ENCODE data around the gene GRPR. TPM values are rescaled to one million over a fixed set of nuclear protein-coding genes. Genes with fewer than 3 reads are reported as not detected.

GRPR gene
- 0.19 TPM for total RNA-seq
- long read RNA-seq, result 0 reads

DNA sequence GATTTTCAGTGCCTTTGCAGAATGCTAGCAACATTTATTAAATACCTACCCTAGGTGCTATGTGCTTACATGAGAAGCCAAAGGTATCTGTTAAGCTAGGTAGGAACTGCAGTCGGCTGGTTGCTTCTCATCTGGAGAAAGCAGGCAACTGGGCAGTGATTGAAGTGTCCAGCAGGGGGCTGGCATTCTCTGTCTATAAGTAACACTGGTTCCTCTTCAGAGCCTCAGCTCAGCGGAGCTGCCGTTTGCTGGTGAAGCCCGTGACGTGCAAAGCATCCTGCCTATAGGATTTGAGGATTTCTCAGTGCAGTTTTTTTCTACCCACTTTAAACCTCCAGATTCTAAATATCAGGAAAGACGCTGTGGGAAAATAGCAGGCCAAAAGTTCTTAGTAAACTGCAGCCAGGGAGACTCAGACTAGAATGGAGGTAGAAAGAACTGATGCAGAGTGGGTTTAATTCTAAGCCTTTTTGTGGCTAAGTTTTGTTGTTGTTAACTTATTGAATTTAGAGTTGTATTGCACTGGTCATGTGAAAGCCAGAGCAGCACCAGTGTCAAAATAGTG is at the start of gene GRPR:
GRPR (plus strand) TSS at position 344 of the 565 bp plus-strand sequence. CDS start 389 bp downstream, outside the sequence.
- DNase-seq (ENCODE audit: missing footprints) (peak; percentile 76), ATAC-seq (peak; percentile 76)
- intact Hi-C loops (cut with DNase I), result loop anchor here (2.0 kb wide), 1 partner anchor 541 kb away; no protein-coding TSS in a partner anchor

DNA sequence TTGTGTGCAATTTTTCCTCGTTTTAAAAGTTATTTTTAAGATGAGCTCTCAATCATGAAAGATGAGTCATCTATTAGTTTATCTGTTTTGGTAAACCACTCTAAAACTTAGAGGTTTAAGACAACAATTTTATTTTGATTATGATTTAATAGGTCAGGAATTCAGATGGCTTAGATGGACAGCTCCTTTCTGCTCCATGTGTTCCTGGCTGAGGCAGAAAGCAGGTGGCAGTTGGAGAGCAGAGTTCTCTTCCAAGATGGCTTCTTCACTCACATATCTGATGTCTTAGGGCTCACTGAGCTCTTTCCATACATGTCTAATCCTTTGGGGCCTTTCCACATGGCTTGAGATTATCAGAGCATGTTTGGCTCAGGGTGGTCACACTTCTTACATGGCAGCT is 48.3 kb upstream of the GRPR start:
- intact Hi-C loops (cut with DNase I), result no loop called here
- DNase-seq (ENCODE audit: missing footprints) (no peak), ATAC-seq (no peak)

DNA sequence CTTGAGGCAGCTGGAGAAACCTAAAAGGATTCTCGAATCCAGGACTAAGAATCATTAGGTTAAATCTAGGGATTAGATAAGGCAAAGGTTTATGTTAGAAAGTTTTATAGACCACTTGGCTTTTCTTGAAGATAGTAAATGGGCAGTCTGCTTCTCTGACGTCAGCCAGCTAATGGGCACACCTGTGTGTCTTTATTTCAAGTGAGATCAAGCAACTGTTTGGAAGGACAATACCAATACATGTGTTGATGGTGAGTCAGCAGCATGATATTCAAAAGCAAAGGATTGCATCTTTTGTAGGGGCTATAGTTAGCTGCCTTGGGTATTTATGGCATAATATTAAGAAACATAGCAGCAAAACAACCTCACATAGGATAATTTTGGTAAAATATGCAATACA is 46.5 kb upstream of the GRPR start:
- DNase-seq (ENCODE audit: missing footprints), result no peak
- intact Hi-C loops (cut with DNase I), result no loop called here
- ATAC-seq, result no peak

DNA sequence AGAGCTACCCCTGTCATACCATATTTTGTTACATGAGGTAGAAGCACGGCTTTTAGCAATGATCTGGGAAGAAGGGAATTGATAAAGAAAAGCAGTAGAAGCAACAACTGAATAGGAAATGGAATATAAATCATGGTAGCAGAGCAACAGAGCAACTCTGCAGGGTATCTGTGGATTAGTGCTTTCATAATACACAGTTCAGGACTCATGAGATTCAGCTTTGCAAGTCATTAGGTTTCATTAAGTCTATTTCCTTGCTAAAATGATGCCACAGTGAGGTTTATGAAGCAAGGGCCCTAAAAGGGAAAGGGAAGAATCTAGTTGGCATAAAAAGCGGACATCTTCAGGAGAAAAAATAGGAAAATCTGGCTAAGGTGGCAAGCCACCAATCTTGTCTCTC is 45.6 kb upstream of the GRPR start:
- DNase-seq (ENCODE audit: missing footprints), result no peak
- intact Hi-C loops (cut with DNase I), result no loop called here
- ATAC-seq, result no peak

DNA sequence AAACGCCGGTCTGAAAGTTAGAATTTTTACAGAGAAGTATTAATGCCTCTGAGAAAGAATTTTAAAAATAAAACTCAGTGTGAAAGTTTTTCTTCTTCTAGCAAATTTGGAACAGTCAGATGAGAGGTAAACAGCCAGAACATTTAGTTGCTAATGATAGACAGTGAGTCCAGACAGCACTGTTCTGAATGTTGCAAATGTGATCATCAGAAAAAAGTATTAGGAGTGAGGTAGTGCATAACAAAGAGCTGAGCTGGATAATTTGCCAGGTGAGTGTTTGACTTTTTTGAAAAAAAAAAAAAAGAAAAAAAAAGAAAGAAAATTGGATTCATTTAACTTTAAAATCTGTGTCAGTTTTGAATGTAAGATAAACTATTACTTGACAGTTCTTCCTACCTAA is 42.0 kb upstream of the GRPR start:
- no peak for ATAC-seq
- intact Hi-C loops (cut with DNase I), result no loop called here

DNA sequence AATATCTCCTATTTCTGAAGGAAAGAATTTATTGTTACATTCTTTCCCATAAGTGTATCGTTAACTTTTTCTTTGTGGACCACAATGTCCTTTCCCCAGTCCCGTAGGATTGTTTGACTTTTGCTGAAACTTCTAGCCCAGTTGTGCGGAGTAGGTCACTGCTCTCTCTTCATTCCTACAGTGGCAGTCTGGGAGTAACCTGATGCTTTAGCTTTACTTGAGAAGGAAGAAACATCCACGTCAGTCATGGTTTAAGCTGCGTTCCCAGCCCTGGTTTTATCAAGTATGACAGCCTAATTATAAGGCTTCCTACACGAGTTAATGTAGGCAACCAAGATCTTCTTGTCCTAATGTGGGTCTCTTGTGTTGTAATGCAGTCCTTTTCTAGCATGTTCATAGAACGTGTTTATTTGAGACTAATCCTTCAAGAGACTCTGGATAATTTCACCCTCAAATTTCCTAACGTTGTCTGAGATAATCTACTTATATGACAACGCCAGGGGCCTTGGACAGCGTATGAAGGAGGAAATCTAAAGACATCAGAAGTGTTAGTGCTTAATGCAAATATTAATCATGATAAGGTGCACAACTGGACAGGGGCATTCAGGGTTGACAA is 40.8 kb upstream of the GRPR start:
- intact Hi-C loops (cut with DNase I), result no loop called here
- ATAC-seq (no peak), DNase-seq (ENCODE audit: missing footprints) (no peak)

More for the DNA sequence above, 42.0 kb upstream of the GRPR start:
- DNase-seq (ENCODE audit: missing footprints), result no peak

DNA sequence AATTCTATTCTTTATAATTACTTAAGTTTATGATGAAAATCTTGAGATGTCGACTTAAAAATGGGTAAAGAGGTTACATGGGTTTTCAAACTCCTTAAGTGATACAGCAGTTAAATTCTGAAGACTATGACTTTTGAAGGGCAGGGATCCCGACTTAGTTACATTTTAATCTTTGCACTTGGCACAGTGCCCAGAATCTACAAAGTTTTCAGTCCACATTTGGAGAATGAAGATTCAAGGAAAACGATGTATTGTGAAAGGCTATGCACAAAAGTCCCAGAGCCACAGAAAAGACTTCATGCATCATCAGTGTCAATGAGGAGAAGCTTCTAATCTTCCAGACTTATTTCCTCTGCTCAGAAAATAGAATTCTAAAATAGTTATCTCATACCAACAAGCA is 36.3 kb upstream of the GRPR start:
- no peak for ATAC-seq
- no peak for DNase-seq (ENCODE audit: missing footprints)
- intact Hi-C loops (cut with DNase I), result no loop called here

DNA sequence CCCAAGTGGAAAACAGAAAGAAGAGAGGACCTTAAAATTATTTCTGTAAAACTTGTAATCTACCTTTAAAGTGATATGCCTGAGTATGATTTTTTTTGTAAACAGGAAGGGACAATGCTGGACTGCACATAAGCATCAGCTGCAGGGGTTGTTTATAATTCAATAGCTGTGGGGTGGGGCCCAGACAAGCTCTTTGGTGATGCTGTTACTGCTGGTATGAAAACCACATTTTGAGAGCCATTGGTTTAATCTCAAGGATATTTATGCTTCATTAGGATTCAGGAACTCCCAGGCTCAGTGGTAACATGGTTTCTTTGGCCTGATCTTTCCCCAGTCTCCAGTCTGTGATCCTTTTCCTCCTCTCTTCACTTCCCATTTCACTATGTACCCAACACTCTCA is 34.3 kb upstream of the GRPR start:
- intact Hi-C loops (cut with DNase I), result no loop called here
- no peak for ATAC-seq
- DNase-seq (ENCODE audit: missing footprints), result no peak

DNA sequence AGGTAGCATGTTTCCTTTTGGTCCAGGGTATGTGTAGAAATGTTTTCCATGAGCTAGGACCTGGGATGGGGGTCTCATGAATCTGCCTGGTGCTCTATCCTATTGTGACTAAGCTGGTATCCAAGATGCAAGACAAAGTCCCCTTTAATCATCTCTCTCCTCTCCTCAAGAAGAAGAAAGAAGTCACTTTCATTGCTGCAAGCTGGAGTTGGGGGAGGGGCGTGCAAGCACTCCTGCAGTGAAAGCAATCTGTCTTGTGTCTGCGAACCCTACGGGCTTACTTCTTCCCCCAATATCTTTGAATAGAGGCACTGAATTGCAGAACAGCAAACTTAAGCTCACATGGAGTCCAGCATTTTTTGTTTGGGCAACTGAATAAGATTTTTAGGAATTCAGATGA is 27.2 kb upstream of the GRPR start:
- intact Hi-C loops (cut with DNase I), result no loop called here
- no peak for ATAC-seq

DNA sequence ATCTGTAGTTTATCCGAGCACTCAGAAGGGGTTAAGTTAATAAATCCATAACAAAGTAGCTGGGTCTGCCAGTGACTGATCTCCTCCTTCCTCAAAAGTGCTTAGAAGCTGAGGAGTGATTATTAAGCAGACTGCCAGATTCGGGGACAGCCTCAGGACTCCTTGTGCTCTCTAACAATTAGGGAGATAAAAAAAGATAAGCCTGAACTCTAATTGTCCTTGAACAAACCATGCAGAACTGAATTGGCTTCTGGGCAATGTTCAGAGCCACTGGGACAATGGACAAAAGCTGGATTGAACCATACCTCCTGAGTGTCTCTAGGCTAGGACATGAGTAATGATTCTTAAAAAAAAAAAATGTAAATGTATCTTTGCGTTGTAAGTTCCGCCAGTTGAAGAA is 22.7 kb upstream of the GRPR start:
- intact Hi-C loops (cut with DNase I), result no loop called here
- ATAC-seq (no peak), DNase-seq (ENCODE audit: missing footprints) (no peak)

More for the DNA sequence above, 27.2 kb upstream of the GRPR start:
- DNase-seq (ENCODE audit: missing footprints), result no peak

DNA sequence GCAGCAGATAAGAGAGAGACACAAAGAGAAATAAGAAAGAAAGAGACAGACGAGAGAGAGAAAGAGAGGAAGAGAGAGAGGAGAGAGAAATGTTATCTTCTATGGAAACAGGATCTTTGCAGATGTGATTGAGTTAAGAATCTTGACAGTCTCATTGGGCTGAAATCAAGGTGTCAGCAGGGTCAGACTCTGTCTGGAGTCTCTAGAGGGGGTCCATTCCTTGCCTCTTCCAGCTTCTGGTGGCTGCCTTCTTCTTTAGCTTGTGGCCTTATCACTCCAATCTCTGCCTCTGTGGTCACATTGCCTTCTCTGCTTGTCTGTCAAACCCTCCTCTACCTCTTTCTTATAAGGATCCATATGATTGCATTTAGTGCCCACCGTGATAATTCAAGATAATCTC is 21.8 kb upstream of the GRPR start:
- intact Hi-C loops (cut with DNase I), result no loop called here
- ATAC-seq, result no peak
- DNase-seq (ENCODE audit: missing footprints), result no peak

DNA sequence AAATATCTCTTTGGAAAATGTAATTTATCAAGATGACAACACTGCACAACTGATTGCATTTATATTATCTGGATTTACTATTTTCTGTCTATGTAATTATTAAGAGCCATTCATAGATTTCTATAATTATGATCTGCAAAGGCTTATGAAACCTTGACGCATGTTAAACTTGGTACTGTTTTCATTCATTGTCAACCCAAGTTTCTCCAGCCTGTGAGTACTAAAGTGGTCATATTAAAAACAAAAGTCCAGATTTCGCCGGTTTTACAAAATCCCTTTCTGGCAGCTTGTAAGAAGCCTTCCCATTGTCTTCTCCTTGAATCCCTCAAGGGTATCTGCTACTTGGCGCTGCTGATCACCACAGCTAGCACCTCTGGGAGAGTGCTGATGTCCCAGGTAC is 19.7 kb upstream of the GRPR start:
- ATAC-seq (no peak), DNase-seq (ENCODE audit: missing footprints) (no peak)
- intact Hi-C loops (cut with DNase I), result no loop called here

DNA sequence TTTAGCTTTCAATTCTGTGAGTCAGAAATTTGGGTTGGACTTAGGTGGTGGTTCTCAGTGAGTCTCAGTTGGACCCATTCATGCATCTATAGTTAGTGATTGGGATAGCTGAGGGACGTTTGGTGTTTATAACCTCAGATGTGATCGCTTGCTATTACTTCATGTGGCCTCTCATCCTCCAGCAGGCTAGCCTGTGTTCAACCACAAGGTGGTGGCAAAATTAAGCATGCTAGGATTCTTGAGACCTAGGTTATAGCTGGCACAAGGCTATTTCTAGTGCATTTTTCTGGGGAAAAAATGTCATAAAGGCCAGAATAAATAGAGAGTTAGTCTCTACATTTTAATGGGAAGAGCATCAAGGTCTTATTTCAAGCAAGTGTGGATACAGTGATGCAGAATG is 10.9 kb upstream of the GRPR start:
- intact Hi-C loops (cut with DNase I), result no loop called here
- no peak for DNase-seq (ENCODE audit: missing footprints)
- ATAC-seq, result no peak

DNA sequence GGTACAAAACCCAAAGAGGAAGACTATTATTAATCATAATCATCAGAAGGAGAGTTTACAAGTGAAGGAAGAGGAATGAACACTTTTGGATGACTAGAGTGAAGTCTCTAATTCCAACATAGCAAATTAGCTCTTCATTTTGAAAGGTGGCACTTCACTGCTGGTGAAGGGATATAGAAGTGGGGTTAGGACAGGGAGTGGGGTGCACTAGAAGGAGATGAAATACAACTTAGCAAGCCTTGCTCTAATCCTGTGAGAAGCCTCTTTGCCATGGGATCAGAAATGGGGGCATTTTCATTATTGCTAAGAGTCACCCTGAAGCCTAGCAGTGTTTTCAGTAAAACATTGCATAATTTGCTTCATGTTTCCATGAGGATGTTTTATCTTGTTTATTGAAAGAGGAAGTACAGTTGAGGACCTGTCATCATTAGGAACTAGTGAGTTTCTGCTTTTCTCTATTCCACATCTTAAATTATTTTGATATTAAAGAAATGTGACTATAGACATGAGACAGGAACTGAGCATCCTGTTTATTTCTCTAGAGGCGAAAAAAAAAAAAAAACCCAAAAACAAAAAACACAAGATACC is 9.3 kb upstream of the GRPR start:
- no peak for ATAC-seq
- no peak for DNase-seq (ENCODE audit: missing footprints)
- intact Hi-C loops (cut with DNase I), result no loop called here

DNA sequence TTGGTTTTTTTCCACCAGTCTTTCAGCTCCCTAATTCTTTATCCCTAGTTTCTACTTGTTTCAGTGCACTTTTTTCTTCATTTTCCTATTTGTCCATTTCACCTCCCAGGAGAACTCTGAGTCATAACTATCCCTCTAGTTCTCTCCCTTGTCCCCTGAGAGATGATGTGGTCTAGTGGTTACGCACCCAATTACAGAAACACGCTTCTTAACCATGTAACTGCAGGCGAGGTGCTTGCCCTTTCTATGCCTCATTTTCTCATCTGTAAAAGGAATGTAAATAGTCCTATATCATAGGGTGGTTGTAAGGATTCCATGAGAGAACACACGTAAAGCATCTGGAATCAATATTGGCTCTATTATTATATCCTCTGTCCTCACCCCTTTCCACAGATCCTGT is 8.8 kb upstream of the GRPR start:
- intact Hi-C loops (cut with DNase I), result no loop called here
- no peak for ATAC-seq
- DNase-seq (ENCODE audit: missing footprints), result no peak

DNA sequence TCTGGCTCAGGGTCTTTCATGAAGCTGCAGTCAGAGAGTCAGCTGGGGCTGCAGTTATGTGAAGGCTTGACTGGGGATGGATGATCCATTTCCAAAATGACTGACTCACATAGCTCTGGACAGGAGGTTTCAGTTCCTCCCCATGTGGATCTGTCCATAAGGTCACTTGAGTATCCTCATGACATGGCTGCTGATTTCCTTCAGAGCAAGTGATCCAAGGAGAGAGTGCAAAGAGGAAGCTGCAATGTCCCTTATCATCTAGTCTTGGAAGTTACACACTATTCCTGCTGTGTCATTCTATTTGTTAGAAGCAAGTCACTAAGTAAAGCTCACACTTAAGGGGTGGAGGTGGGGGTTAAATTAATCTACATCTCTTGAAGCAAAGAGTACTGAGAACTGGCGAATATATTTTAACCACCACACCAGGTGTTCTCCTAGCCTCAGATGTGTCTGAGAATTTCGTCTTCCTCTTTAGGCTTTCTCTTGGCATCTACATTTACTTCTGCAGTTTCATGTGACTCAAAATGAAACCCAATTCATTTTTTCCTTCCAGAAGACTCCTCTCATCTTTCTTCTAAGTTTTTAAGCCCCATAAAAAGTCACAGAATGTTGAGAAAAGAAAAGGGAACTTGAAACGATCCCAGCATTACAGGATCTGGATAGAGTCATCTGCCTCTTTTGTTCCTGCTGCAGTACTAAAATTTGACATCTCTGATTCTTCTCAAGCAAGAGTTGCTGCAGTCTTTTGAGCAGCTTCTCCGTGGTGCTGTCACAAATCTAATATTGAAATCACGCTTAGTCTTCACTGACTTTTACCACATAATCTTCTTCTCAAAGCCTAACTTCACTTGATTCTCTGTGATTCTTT is 3.8 kb upstream of the GRPR start:
- no peak for DNase-seq (ENCODE audit: missing footprints)
- no peak for ATAC-seq
- intact Hi-C loops (cut with DNase I), result no loop called here

DNA sequence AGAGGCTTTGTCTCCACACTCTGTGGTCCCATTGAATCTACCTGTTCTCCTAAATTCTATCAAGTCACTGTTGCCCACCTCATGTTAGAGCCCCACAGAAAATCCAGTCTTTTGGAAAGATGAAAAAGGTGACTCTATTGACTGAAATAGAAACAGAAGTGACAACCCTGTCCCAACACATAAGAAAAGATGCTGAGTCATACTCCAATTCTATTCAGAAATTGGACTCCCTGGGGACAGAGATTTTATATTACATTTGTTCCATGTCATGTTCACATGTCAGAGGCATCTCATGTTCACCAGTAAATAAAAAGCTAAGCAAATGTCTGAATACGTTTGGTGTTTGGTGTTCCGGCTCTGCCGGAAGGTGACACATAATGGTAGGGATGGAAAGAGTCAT is 2.9 kb upstream of the GRPR start:
- ATAC-seq, result no peak
- DNase-seq (ENCODE audit: missing footprints), result no peak
- intact Hi-C loops (cut with DNase I), result no loop called here

DNA sequence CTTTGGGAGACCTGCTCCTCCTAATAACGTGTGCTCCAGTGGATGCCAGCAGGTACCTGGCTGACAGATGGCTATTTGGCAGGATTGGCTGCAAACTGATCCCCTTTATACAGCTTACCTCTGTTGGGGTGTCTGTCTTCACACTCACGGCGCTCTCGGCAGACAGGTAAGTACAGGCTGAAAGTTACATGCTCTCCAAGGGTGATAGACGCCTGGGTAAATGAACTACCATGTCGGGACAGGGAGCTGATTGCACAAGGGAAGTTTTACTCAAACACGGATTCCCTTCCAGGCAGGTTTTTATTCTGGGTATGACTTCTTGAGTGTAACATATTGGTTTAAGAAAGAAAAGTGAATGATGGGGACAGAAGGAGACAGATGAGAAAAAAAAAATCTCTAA is 836 bp downstream of the GRPR start:
- intact Hi-C loops (cut with DNase I), result no loop called here
- ATAC-seq (no peak), DNase-seq (ENCODE audit: missing footprints) (no peak)

DNA sequence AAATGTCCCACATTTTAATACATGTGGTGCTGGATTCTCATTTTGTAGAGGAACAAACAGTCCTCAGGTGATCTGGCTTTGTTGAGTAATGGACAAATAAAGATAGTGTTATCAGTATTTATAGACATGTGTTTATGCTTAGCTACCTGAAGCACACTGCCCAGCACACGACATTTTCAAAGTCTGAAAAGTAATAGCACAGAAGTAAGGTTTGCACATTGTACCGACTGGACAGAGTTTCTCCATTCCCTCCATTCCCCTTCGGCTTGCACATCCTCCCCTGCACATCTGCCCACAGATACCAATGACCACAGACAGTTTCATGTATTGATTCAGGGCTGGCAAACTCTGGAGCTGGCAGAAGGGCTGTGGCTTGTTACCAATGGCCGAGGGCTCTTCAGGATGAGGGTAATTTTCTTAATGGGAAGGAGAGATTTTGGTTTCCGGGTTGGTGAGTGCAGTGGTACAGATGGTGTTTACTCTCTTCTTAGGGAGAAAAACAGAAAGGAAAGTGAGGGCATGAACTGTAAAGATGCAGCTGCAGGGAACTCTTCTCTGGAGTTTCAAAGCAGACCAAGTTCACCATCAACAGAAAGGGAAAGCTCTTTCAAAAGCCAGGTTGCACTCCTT is 2.3 kb downstream of the GRPR start:
- ATAC-seq (no peak), DNase-seq (ENCODE audit: missing footprints) (no peak)
- intact Hi-C loops (cut with DNase I), result no loop called here
